ENCODE results near the gene INTS3.
"Not testable (repeated sequence)": the region's sequence is repeated elsewhere in the genome, so short reads cannot be mapped to it uniquely, and the experiment has no call there.

INTS3 gene

GRCh38 chr1:153778824-153779519, 51.1 kb downstream of the INTS3 start:
- DNase-seq = no peak

DNA sequence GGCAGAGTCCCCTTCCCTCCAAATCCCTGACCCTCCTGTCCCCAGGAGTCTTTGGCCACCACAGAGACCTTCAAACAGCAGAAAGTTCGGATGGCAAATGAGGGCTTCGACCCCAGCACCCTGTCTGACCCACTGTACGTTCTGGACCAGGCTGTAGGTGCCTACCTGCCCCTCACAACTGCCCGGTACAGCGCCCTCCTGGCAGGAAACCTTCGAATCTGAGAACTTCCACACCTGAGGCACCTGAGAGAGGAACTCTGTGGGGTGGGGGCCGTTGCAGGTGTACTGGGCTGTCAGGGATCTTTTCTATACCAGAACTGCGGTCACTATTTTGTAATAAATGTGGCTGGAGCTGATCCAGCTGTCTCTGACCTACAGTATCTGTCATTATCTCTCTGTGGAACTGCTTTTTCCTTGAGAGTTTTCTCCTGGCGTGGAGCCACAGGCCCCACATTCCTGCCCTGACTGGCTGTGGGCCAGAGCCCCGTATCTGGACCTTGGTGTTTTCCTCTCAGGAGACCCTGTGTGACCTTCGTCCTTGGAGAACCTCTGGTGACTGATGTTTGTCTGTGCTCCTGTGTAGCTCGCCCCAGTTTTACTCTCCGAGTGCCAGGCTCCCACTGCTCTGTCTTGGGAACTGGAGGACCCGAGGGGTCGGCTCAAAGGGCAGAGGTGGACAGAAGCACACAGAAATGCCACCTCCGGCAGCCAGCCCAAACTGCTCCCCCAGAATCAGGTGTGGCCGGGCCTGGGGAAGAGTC, 52.1 kb downstream of the INTS3 start:
- no peak for DNase-seq

GRCh38 chr1:153780551-153780950, 52.7 kb downstream of the INTS3 start:
- no peak for DNase-seq

DNA sequence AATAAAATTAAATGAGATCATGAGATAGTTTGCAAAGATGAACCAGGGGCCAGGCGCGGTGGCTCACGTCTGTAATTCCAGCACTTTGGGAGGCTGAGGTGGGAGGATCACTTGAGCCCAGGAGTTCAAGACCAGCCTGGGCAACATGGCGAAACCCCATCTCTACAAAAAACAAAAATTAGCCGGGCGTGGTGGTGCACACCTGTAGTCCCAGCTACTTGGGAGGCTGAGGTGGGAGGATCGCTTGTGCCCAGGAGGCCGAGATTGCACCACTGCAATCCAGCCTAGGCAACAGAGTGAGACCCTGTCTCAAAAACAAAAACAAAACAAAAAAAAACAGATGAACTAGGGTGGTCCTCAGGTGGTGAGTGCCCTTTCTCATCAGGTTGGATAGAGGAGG, 54.8 kb downstream of the INTS3 start:
- not testable (repeated sequence) for DNase-seq

- peak; percentile 93 for DNase-seq
Observed at GRCh38 chr1:153783233-153784190, 55.7 kb downstream of the INTS3 start.

DNA sequence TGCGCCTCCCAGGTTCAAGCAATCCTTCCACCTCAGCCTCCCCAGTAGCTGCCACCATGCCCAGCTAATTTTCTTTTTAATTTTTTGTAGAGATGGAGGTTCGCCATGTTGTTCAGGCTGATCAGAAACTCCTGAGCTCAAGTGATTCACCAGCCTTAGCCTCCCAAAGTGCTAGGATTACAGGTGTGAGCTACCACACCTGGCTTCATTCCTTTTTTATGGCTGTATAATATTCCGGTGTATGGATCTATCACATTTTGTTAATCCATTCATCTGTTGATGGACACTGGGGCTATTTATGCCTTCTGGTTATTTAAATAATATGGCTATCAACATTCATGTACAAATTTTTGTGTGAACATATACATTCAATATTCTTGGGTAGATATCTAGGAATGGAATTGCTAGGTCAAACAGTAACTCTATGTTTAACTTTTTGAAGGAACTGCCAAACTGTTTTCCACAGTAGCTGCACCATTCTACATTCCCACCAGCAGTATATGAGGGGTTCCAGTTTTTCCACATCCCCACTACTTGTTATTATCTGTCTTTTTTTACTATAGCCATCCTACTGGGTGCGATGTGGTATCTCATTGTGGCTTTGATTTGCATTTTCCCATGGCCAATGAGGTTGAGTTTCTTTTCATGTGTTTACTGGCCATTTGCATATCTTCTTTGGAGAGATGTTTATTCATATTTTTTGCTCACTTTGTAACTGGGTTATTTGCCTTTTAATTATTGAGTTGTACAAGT, 58.4 kb downstream of the INTS3 start:
- no peak for DNase-seq

- DNase-seq = peak; percentile 28
Observed at GRCh38 chr1:153789478-153790034, 61.7 kb downstream of the INTS3 start.

DNA sequence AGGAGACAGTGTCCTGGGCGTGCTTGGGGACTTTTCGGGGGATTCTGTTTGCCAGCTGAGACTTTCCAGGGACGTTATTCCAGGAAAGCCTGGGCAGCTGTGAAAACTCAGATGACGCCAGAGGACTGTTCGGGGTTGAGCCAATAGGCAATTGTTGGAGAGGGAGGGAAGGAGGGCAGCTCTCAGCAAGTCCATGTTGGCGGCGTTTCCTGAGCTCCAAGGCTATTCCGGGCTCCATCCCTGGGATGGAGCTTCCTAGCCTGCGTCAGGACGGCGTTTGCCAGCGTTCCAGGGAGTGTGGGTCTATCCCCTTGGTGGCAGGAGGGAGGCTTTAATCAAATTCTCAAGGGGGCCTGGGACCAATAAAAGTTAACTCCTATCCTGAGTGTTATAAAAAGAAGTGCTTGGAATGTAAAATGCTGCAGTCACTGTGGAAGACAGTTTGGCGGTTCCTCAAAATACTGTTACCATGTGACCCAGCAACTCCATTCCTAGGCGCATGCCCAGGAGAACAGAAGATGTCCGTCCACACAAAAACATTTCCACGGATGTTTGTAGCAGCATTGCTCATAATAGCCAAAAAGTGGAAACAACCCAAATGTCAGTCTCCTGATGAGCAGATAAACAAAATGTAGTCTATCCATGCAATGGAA, 62.6 kb downstream of the INTS3 start:
- DNase-seq = no peak

- DNase-seq = peak; percentile 30
Observed at GRCh38 chr1:153790966-153791647, 63.3 kb downstream of the INTS3 start.

GRCh38 chr1:153791648-153792253, 63.9 kb downstream of the INTS3 start:
- peak; percentile 47 for DNase-seq

GRCh38 chr1:153792631-153793041, 64.8 kb downstream of the INTS3 start:
- DNase-seq = no peak

DNA sequence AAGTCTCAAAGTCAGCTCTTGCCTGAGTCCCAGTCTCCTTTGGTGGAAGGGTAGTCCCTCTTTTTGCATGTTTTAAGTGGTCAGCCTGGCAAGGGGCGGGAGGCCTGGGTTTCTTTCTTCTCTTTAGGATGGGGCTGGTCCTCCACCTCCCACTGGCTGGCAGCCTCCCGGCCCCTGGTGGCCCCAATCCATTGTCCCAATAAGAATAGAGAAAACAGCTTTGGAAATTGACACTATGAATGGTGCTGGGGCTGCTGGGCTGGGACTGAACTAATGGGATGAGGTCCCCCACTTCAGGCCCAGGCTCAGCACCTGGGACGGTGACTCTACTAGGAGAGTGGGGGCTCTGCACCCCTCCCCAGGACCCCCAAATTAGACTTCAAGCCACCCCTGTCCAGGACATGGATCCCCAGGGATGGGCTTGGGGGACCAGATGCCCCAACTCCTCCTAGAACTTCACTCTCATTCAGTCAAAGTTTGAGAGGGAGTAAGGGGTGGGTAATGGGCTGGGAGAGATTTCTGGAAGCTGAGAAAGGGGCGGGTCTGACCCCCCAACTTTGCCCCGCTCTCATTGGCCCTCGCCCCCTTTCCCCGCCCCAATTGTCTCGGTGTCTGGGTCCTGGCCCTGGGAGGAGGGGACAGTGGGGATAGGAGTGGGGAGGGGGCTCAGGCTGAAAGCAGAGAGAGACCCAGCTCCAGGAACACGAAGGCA, 65.6 kb downstream of the INTS3 start:
- no peak for DNase-seq

- no peak for DNase-seq
Observed at GRCh38 chr1:153793973-153794615, 66.2 kb downstream of the INTS3 start.

- no peak for DNase-seq
Observed at GRCh38 chr1:153794624-153795329, 66.9 kb downstream of the INTS3 start.

- DNase-seq = no peak
Observed at GRCh38 chr1:153795330-153795837, 67.5 kb downstream of the INTS3 start.

DNA sequence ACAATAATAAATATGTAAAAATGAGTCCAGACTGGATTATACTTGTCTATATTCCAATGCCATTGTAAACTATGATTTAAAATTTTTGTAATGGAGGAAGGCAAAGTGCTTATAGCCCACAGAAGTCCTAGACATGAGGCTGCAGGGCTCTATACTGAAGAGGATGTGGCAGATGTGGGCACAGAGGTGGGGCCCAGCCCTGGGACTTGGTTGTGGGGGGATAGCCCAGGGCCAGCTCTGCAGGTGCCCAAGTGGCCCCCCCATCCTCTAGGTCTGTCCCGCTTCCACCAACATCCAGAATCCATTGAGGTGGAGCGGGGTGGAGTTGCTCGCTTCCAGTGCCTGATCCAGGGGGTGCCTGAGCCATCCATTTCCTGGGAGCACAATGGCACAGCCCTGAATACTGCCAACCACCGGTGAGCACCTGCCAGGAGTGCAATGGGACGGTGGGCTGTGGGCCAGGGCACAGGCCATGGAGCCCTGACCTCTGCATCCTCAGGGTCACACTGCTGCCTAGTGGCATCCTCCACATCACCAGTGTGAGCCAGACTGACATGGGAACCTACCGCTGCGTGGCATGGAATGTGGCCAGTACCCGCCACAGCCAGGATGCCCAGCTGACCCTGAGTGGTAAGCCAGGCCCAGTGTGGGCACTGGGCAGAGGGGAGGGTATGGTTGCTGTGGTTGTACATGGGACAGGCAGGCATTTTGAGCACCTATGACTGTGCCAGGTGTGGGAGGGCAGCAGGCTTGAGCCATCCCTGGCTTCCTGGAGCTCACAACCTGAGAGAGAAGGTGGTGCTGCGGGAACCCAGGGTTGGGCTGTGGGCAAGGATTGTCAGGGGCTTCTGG, 68.3 kb downstream of the INTS3 start:
- DNase-seq = no peak

Data from activated CD4-positive, alpha-beta T cell treated with anti-CD3 and anti-CD28 coated beads for 48 hours (primary cell).